OCI-LY3 (cell line): ENCODE results near the gene RASEF.
A peak's percentile ranks its signal among the peaks of the same experiment; 100 is the strongest.

Experiments used
- EZH2phosphoT487 ChIP-seq: fragments of 200-600 bp; shearing (Covaris generic); IDR thresholded peaks from 2 replicates; pipeline ENCODE4 v1.6.1; 2018; ENCODE audit warnings: antibody characterized with exemption, mixed run types, low read depth
- TF ChIP-seq, protein P1 (sequence below): fragments of 200-600, 300-600 bp; sonication (generic); IDR thresholded peaks from 2 replicates; pipeline ENCODE4 v1.5.1; 2014; ENCODE audit warnings: antibody characterized with exemption, low read length, low read depth

DNA sequence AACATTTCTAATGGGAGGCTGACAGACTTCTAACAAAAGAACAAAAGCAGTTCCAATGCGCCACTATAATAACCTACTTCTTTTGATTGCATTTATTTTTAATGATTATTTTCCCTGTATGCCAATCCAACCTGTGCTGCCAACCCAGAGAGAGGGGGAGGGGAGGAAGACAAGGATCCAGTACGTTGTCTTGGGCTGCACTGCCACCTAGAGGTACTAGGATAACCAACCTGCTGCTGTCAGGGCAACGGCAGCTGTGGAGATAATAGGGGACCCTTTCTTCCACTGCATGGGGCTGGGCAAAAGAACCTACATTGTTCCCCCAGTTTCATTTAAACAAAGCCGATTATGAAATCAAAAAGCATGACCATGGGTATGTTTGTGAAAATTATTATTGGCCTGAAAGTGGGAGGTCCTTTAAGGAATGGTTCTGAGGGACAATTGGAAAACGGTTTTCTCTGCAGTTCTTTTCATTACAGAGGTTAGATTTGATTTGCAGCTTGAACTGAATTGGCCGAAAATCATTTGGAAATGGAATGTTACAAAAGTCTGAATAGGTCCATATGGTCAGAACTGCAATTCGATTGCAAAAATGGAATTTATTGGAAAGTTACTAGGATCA lies 101.3 kb downstream of the RASEF start:
- TF ChIP-seq, protein P1, sequence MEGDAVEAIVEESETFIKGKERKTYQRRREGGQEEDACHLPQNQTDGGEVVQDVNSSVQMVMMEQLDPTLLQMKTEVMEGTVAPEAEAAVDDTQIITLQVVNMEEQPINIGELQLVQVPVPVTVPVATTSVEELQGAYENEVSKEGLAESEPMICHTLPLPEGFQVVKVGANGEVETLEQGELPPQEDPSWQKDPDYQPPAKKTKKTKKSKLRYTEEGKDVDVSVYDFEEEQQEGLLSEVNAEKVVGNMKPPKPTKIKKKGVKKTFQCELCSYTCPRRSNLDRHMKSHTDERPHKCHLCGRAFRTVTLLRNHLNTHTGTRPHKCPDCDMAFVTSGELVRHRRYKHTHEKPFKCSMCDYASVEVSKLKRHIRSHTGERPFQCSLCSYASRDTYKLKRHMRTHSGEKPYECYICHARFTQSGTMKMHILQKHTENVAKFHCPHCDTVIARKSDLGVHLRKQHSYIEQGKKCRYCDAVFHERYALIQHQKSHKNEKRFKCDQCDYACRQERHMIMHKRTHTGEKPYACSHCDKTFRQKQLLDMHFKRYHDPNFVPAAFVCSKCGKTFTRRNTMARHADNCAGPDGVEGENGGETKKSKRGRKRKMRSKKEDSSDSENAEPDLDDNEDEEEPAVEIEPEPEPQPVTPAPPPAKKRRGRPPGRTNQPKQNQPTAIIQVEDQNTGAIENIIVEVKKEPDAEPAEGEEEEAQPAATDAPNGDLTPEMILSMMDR, result peak; percentile 91
- no peak for TF ChIP-seq EZH2phosphoT487
